Measurements from ENCODE around the gene POU2F3. TPM values are rescaled to one million over a fixed set of nuclear protein-coding genes. Genes with fewer than 3 reads are reported as not detected.

Gene POU2F3
- total and polyA plus RNA-seq, 2 of the 4 experiments (the other 2 are of a cell fraction), result under 0.01 to 0.09 TPM

GRCh38 chr11:120296554-120296953, 56.6 kb downstream of the POU2F3 start:
- H4K8ac ChIP-seq (ENCODE audit: low read depth in 2 of 2, low read length in 2 of 2), result no peak overlapping the region
- dilution Hi-C loops (cut with HindIII; ENCODE audit: low sequenced_read_pairs, unreplicated experiment), result no loop called here
- TF ChIP-seq RCOR1 (IDR thresholded peaks at IDR 0.05; ENCODE audit: insufficient replicate concordance, low read length) (no peak), CEBPB (IDR thresholded peaks at IDR 0.05; ENCODE audit: low read depth, low read length) (no peak), MAFK (IDR thresholded peaks at IDR 0.05; ENCODE audit: low read depth, low read length) (no peak), ELK1 (IDR thresholded peaks at IDR 0.05; ENCODE audit: borderline replicate concordance, low read depth, low read length) (no peak), RFX5 (IDR thresholded peaks at IDR 0.05; ENCODE audit: low read depth, low read length) (no peak), SMC3 (IDR thresholded peaks at IDR 0.05; ENCODE audit: low read depth, low read length) (no peak), POLR2A (IDR thresholded peaks at IDR 0.05; ENCODE audit: low read depth, low read length) (no peak), MXI1 (IDR thresholded peaks at IDR 0.05; ENCODE audit: borderline replicate concordance, low read depth, low read length) (no peak), USF2 (IDR thresholded peaks at IDR 0.05; ENCODE audit: low read depth, low read length) (no peak), CHD1 (IDR thresholded peaks at IDR 0.05; ENCODE audit: low read depth, low read length) (no peak), MAZ (IDR thresholded peaks at IDR 0.05; ENCODE audit: borderline replicate concordance, low read depth, low read length) (no peak), RAD21 (IDR thresholded peaks at IDR 0.05; ENCODE audit: low read length) (no peak), BHLHE40 (IDR thresholded peaks at IDR 0.05; ENCODE audit: low read depth, low read length) (no peak), NFE2L2 (IDR thresholded peaks at IDR 0.05; ENCODE audit: low read depth, low read length) (no peak), CTCF (conservative IDR thresholded peaks at IDR 0.05; ENCODE audit: low read depth, low read length) (no peak), FOS (IDR thresholded peaks at IDR 0.05; ENCODE audit: low read depth, low read length) (no peak)
- H3K14ac ChIP-seq (replicated peaks; ENCODE audit: low read depth, low read length), result no peak overlapping the region
- no peak overlapping the region for H2AK5ac ChIP-seq (ENCODE audit: low read depth, low read length)
- no TSS peak for BruUV-seq (replicated peaks)
- no peak overlapping the region for H3K56ac ChIP-seq (ENCODE audit: extremely low read depth, insufficient read depth, low read length)
- no peaks in the 10 kb centered on the region for H3K79me1 ChIP-seq (ENCODE audit: low read depth in 1 of 2, low read length in 2 of 2)
- H3K9me3 ChIP-seq (ENCODE audit: control insufficient read depth, insufficient read depth, low read length), result no peaks in the 10 kb centered on the region
- no CpG with 5 or more reads among the region's 5 CpGs for WGBS, 2 experiments (ENCODE audit: extremely low coverage in 2 of 2, insufficient read length in 1 of 2)
- H3K4ac ChIP-seq (ENCODE audit: low read depth, low read length), result no peak overlapping the region
- no peaks in the 10 kb centered on the region for H4K20me1 ChIP-seq (ENCODE audit: insufficient read depth, low read length)
- H3K18ac ChIP-seq (ENCODE audit: low read depth, low read length), result no peak overlapping the region
- in situ Hi-C loops (cut with MboI; ENCODE audit: low sequenced_read_pairs), result loop anchor here (5.0 kb wide), 1 partner anchor 64 kb away; no protein-coding TSS in a partner anchor
- DNase-seq (no peak), ATAC-seq (ENCODE audit: low read depth) (no peak)
- H2BK20ac ChIP-seq (ENCODE audit: low read depth, low read length), result no peak overlapping the region
- peaks cover 59% of the 10 kb centered on the region for H3K27me3 ChIP-seq (ENCODE audit: control insufficient read depth, insufficient read depth, low read length)
- intact Hi-C loops (cut with micrococcal nuclease), result no loop called here
- H4K5ac ChIP-seq (ENCODE audit: low read depth, low read length), result no peak overlapping the region
- no peaks in the 10 kb centered on the region for H3K4me1 ChIP-seq (ENCODE audit: control insufficient read depth, insufficient read depth, low read length)
- H3K23ac ChIP-seq (ENCODE audit: low read depth, low read length), result no peak overlapping the region
- no peak overlapping the region for H2AK9ac ChIP-seq (replicated peaks; ENCODE audit: low read depth, low read length, poor library complexity)
- no peak overlapping the region for H3K27ac ChIP-seq (ENCODE audit: insufficient read depth, low read length)
- H4K91ac ChIP-seq (ENCODE audit: insufficient read depth, low read depth, low read length), result no peak overlapping the region
- H3K9me1 ChIP-seq (ENCODE audit: insufficient read depth, low read length), result no peaks in the 10 kb centered on the region
- no peak overlapping the region for H3K4me2 ChIP-seq (ENCODE audit: low read depth, low read length)
- H3K4me3 ChIP-seq (ENCODE audit: insufficient read depth, low read depth, low read length), result no peak overlapping the region
- H2BK120ac ChIP-seq (ENCODE audit: low read depth, low read length), result no peak overlapping the region
- ChIA-PET POLR2A (ENCODE audit: unreplicated experiment) (no interaction called here), CTCF (interaction anchor here (1.0 to 1.3 kb wide), 2 partner anchors 126 to 567 kb away, joined by 3 read pairs; partner anchors contain the start of gene NECTIN1)
- H2BK15ac ChIP-seq (ENCODE audit: low read depth, low read length), result no peak overlapping the region
- no peak overlapping the region for H2AFZ ChIP-seq (replicated peaks; ENCODE audit: low read length, poor library complexity)
- H2BK5ac ChIP-seq (ENCODE audit: low read depth, low read length, poor library complexity, severe bottlenecking), result no peak overlapping the region
- H3K9ac ChIP-seq (ENCODE audit: low read depth, low read length), result no peak overlapping the region
- no peaks in the 10 kb centered on the region for H3K36me3 ChIP-seq (ENCODE audit: control insufficient read depth, insufficient read depth, low read length)
